Activated naive CD4-positive, alpha-beta T cell treated with anti-CD3 and anti-CD28 coated beads, Interleukin-2, amount 50 U/mL, for 24 hours (primary cell): Measurements from ENCODE around the gene SCN1A.

Experiments used
- H3K27ac Mint-ChIP-seq: one replicate; pipeline ENCODE4 v1.8.0; 2021; ENCODE audit warnings: mild to moderate bottlenecking, mixed read lengths
- H3K27me3 Mint-ChIP-seq: one replicate; pipeline ENCODE4 v1.8.0; 2021; ENCODE audit warnings: mixed read lengths
- H3K36me3 Mint-ChIP-seq: one replicate; pipeline ENCODE4 v1.8.0; 2021; ENCODE audit warnings: mixed read lengths
- H3K4me1 Mint-ChIP-seq: one replicate; pipeline ENCODE4 v1.8.0; 2021; ENCODE audit warnings: mixed read lengths
- H3K4me3 Mint-ChIP-seq: one replicate; pipeline ENCODE4 v1.8.0; 2021; ENCODE audit warnings: mild to moderate bottlenecking, mixed read lengths
- H3K9me3 Mint-ChIP-seq: one replicate; pipeline ENCODE4 v1.8.0; 2021; ENCODE audit warnings: mixed read lengths

The SCN1A gene

GRCh38 chr2:166070231-166070630 lies 57.6 kb downstream of the SCN1A start:
- Mint-ChIP-seq H3K4me1 (no peaks in the 10 kb centered on the region), H3K9me3 (no peaks in the 10 kb centered on the region)

GRCh38 chr2:166068981-166069380 lies 58.8 kb downstream of the SCN1A start:
- H3K27ac Mint-ChIP-seq = no peak overlapping the region
- no peaks in the 10 kb centered on the region for H3K36me3 Mint-ChIP-seq
- no peaks in the 10 kb centered on the region for H3K9me3 Mint-ChIP-seq
- H3K27me3 Mint-ChIP-seq = peaks cover 10% of the 10 kb centered on the region
- no peaks in the 10 kb centered on the region for H3K4me1 Mint-ChIP-seq
- H3K4me3 Mint-ChIP-seq = no peak overlapping the region

More at GRCh38 chr2:166070231-166070630, 57.6 kb downstream of the SCN1A start:
- no peak overlapping the region for H3K27ac Mint-ChIP-seq
- no peak overlapping the region for H3K4me3 Mint-ChIP-seq
- no peaks in the 10 kb centered on the region for H3K36me3 Mint-ChIP-seq
- H3K27me3 Mint-ChIP-seq = peaks cover 8% of the 10 kb centered on the region

GRCh38 chr2:166067229-166067628 lies 60.6 kb downstream of the SCN1A start:
- H3K36me3 Mint-ChIP-seq = no peaks in the 10 kb centered on the region
- no peak overlapping the region for H3K4me3 Mint-ChIP-seq
- no peaks in the 10 kb centered on the region for H3K9me3 Mint-ChIP-seq
- H3K4me1 Mint-ChIP-seq = no peaks in the 10 kb centered on the region
- H3K27me3 Mint-ChIP-seq = peaks cover 9% of the 10 kb centered on the region
- H3K27ac Mint-ChIP-seq = no peak overlapping the region

GRCh38 chr2:166060191-166060590 lies 67.6 kb downstream of the SCN1A start:
- H3K9me3 Mint-ChIP-seq = no peaks in the 10 kb centered on the region
- no peaks in the 10 kb centered on the region for H3K4me1 Mint-ChIP-seq
- no peak overlapping the region for H3K4me3 Mint-ChIP-seq
- H3K27me3 Mint-ChIP-seq = peaks cover 8% of the 10 kb centered on the region
- H3K36me3 Mint-ChIP-seq = no peaks in the 10 kb centered on the region
- no peak overlapping the region for H3K27ac Mint-ChIP-seq

GRCh38 chr2:166057370-166058164 lies 70.3 kb downstream of the SCN1A start:
- no peaks in the 10 kb centered on the region for H3K9me3 Mint-ChIP-seq
- H3K4me1 Mint-ChIP-seq = no peaks in the 10 kb centered on the region
- H3K36me3 Mint-ChIP-seq = no peaks in the 10 kb centered on the region
- H3K27me3 Mint-ChIP-seq = peaks cover 6% of the 10 kb centered on the region
- no peak overlapping the region for H3K27ac Mint-ChIP-seq
- no peak overlapping the region for H3K4me3 Mint-ChIP-seq

GRCh38 chr2:166044853-166045483 lies 82.9 kb downstream of the SCN1A start:
- Mint-ChIP-seq H3K4me1 (no peaks in the 10 kb centered on the region), H3K27ac (no peak overlapping the region), H3K4me3 (no peak overlapping the region), H3K9me3 (no peaks in the 10 kb centered on the region), H3K36me3 (no peaks in the 10 kb centered on the region), H3K27me3 (no peaks in the 10 kb centered on the region)

- H3K4me1 Mint-ChIP-seq = no peaks in the 10 kb centered on the region
Observed at GRCh38 chr2:166042768-166043390, 84.9 kb downstream of the SCN1A start.

GRCh38 chr2:166042356-166042755 lies 85.5 kb downstream of the SCN1A start:
- no peaks in the 10 kb centered on the region for H3K4me1 Mint-ChIP-seq
- no peak overlapping the region for H3K4me3 Mint-ChIP-seq
- no peak overlapping the region for H3K27ac Mint-ChIP-seq
- peaks cover 2% of the 10 kb centered on the region for H3K27me3 Mint-ChIP-seq
- no peaks in the 10 kb centered on the region for H3K9me3 Mint-ChIP-seq
- no peaks in the 10 kb centered on the region for H3K36me3 Mint-ChIP-seq

More at GRCh38 chr2:166042768-166043390, 84.9 kb downstream of the SCN1A start:
- no peaks in the 10 kb centered on the region for H3K36me3 Mint-ChIP-seq
- no peaks in the 10 kb centered on the region for H3K27me3 Mint-ChIP-seq
- no peak overlapping the region for H3K27ac Mint-ChIP-seq
- no peaks in the 10 kb centered on the region for H3K9me3 Mint-ChIP-seq
- no peak overlapping the region for H3K4me3 Mint-ChIP-seq

- Mint-ChIP-seq H3K4me3 (no peak overlapping the region), H3K27me3 (peaks cover 2% of the 10 kb centered on the region), H3K4me1 (no peaks in the 10 kb centered on the region), H3K27ac (no peak overlapping the region), H3K9me3 (no peaks in the 10 kb centered on the region), H3K36me3 (no peaks in the 10 kb centered on the region)
Observed at GRCh38 chr2:166041613-166042012, 86.2 kb downstream of the SCN1A start.

GRCh38 chr2:166032361-166032760 lies 95.5 kb downstream of the SCN1A start:
- H3K4me1 Mint-ChIP-seq = no peaks in the 10 kb centered on the region
- H3K4me3 Mint-ChIP-seq = no peak overlapping the region
- H3K27me3 Mint-ChIP-seq = peaks cover 1% of the 10 kb centered on the region
- no peaks in the 10 kb centered on the region for H3K9me3 Mint-ChIP-seq
- no peak overlapping the region for H3K27ac Mint-ChIP-seq
- H3K36me3 Mint-ChIP-seq = no peaks in the 10 kb centered on the region

- no peak overlapping the region for H3K4me3 Mint-ChIP-seq
- H3K27me3 Mint-ChIP-seq = peaks cover 1% of the 10 kb centered on the region
- H3K27ac Mint-ChIP-seq = no peak overlapping the region
- no peaks in the 10 kb centered on the region for H3K4me1 Mint-ChIP-seq
- H3K36me3 Mint-ChIP-seq = no peaks in the 10 kb centered on the region
- no peaks in the 10 kb centered on the region for H3K9me3 Mint-ChIP-seq
Observed at GRCh38 chr2:166031054-166031453, 96.8 kb downstream of the SCN1A start.

- Mint-ChIP-seq H3K4me1 (no peaks in the 10 kb centered on the region), H3K4me3 (no peak overlapping the region), H3K27ac (no peak overlapping the region)
Observed at GRCh38 chr2:166025313-166025712, 102.5 kb downstream of the SCN1A start.

GRCh38 chr2:166017208-166017607 lies 110.6 kb downstream of the SCN1A start:
- no peaks in the 10 kb centered on the region for H3K4me1 Mint-ChIP-seq
- H3K27ac Mint-ChIP-seq = no peak overlapping the region
- no peaks in the 10 kb centered on the region for H3K36me3 Mint-ChIP-seq
- no peaks in the 10 kb centered on the region for H3K9me3 Mint-ChIP-seq
- no peaks in the 10 kb centered on the region for H3K27me3 Mint-ChIP-seq
- no peak overlapping the region for H3K4me3 Mint-ChIP-seq

More at GRCh38 chr2:166025313-166025712, 102.5 kb downstream of the SCN1A start:
- Mint-ChIP-seq H3K36me3 (no peaks in the 10 kb centered on the region), H3K9me3 (no peaks in the 10 kb centered on the region), H3K27me3 (no peaks in the 10 kb centered on the region)

GRCh38 chr2:166013878-166014277 lies 113.9 kb downstream of the SCN1A start:
- H3K27ac Mint-ChIP-seq = no peak overlapping the region
- no peaks in the 10 kb centered on the region for H3K9me3 Mint-ChIP-seq
- no peaks in the 10 kb centered on the region for H3K36me3 Mint-ChIP-seq
- no peaks in the 10 kb centered on the region for H3K4me1 Mint-ChIP-seq
- H3K4me3 Mint-ChIP-seq = no peak overlapping the region
- H3K27me3 Mint-ChIP-seq = peaks cover 5% of the 10 kb centered on the region

GRCh38 chr2:166011660-166012059 lies 116.2 kb downstream of the SCN1A start:
- Mint-ChIP-seq H3K9me3 (no peaks in the 10 kb centered on the region), H3K4me1 (no peaks in the 10 kb centered on the region), H3K27me3 (peaks cover 6% of the 10 kb centered on the region), H3K36me3 (no peaks in the 10 kb centered on the region), H3K27ac (no peak overlapping the region), H3K4me3 (no peak overlapping the region)

- H3K4me3 Mint-ChIP-seq = no peak overlapping the region
- H3K9me3 Mint-ChIP-seq = no peaks in the 10 kb centered on the region
- no peaks in the 10 kb centered on the region for H3K4me1 Mint-ChIP-seq
- peaks cover 18% of the 10 kb centered on the region for H3K27me3 Mint-ChIP-seq
- H3K27ac Mint-ChIP-seq = no peak overlapping the region
- H3K36me3 Mint-ChIP-seq = no peaks in the 10 kb centered on the region
Observed at GRCh38 chr2:166000401-166000800, 127.4 kb downstream of the SCN1A start.
